ENCODE data around the gene TSEN34. TPM values are rescaled to one million over a fixed set of nuclear protein-coding genes. Genes with fewer than 3 reads are reported as not detected.
A peak's percentile ranks its signal among the peaks of the same experiment; 100 is the strongest.

The TSEN34 gene
- total and polyA plus RNA-seq, 2 experiments from 2014 or later: 36.6 to 53.4 TPM

GRCh38 chr19:54172471-54173358, 18.4 kb upstream of the TSEN34 start, which contains the start of gene TMC4:
TMC4 (minus strand) TSS chr19:54173160; CDS start chr19:54173117, 43 bp downstream.
- H3K4me3 Mint-ChIP-seq: peak within 1 kb of the TSS; percentile 84
- H3K9me3 Mint-ChIP-seq: no peaks in the 10 kb centered on the region; the same call in 1 of the 3 replicates
- Histone ChIP-seq H3K27ac (ENCODE audit: low read depth) (peak within 1 kb of the TSS; percentile 73), H3K4me1 (ENCODE audit: insufficient read depth) (peaks cover 2% of the 10 kb centered on the region; the same call in 1 of the 2 replicates), H4K20me1 (replicated peaks; ENCODE audit: insufficient read depth) (no peaks in the 10 kb centered on the region), H3K36me3 (ENCODE audit: insufficient read depth) (peaks cover 9% of the 10 kb centered on the region; the same call in 1 of the 2 replicates), H3K4me3 (peak within 1 kb of the TSS; percentile 53), H3F3A (replicated peaks; ENCODE audit: low read depth) (peaks cover 13% of the 10 kb centered on the region), H3K27me3 (ENCODE audit: insufficient read depth) (no peaks in the 10 kb centered on the region), H3K9me2 (ENCODE audit: insufficient read depth) (no peaks in the 10 kb centered on the region), H3K79me2 (replicated peaks; ENCODE audit: insufficient read depth) (no peaks in the 10 kb centered on the region), H3K4me2 (peak within 1 kb of the TSS; percentile 80), H2AFZ (no peak within 1 kb of the TSS)
- peaks cover 24% of the 10 kb centered on the region for H3K27me3 Mint-ChIP-seq (ENCODE audit: insufficient read depth, low read depth, poor library complexity)
- peak within 1 kb of the TSS; percentile 90 for H3K27ac Mint-ChIP-seq
- peak; percentile 90 for ATAC-seq
- peaks cover 12% of the 10 kb centered on the region for H3K4me1 Mint-ChIP-seq
- peaks cover 10% of the 10 kb centered on the region for H3K36me3 Mint-ChIP-seq (ENCODE audit: low read depth)
- DNase-seq (ENCODE audit: low spot score): peak; percentile 97
- TF ChIP-seq CTCF (conservative IDR thresholded peaks at IDR 0.05; ENCODE audit: low read depth in 2 of 2) (peak; percentile 39 to 51), STAT1 (IDR thresholded peaks at IDR 0.05; ENCODE audit: unreplicated experiment) (no peak), EZH2phosphoT487 (IDR thresholded peaks at IDR 0.05; ENCODE audit: unreplicated experiment) (no peak), EZH2 (IDR thresholded peaks at IDR 0.05; ENCODE audit: low read depth, unreplicated experiment) (no peak), POLR2AphosphoS5 (IDR thresholded peaks at IDR 0.05; ENCODE audit: low read depth) (peak; percentile 58), JUNB (IDR thresholded peaks at IDR 0.05; ENCODE audit: unreplicated experiment) (no peak), ETS1 (IDR thresholded peaks at IDR 0.05) (peak; percentile 78), ZNF114 (CRISPR knock-in tag; IDR thresholded peaks at IDR 0.05) (no peak), ZNF462 (CRISPR knock-in tag; IDR thresholded peaks at IDR 0.05) (0 out of 2 replicates have a peak, but pooled peaks have one; percentile 19), CREB1 (CRISPR knock-in tag; IDR thresholded peaks at IDR 0.05; ENCODE audit: low read depth) (no peak), REST (IDR thresholded peaks at IDR 0.05; ENCODE audit: unreplicated experiment) (no peak), NANOG (IDR thresholded peaks at IDR 0.05; ENCODE audit: borderline replicate concordance) (no peak), ZNF331 (CRISPR knock-in tag; IDR thresholded peaks at IDR 0.05; ENCODE audit: low read depth) (no peak)

All from GM23338 (cell line).